Caco-2 (cell line): Measurements from ENCODE around the gene CST5. TPM values are rescaled to one million over a fixed set of nuclear protein-coding genes. Genes with fewer than 3 reads are reported as not detected.

ENCODE experiments used
- BruUV-seq: library from RNA; stranded (reverse); fragments of 400-500 nt; replicated peaks from 2 replicates; lab custom pipeline; 2021; lab: Mats Ljungman, UMichigan
- CTCF ChIA-PET: fragments of 300-600 bp; sonication (Branson Sonifier 250); formaldehyde crosslinking; loops from one replicate; lab custom pipeline; 2022; ENCODE audit warnings: antibody characterized with exemption; lab: Charles Lee
- POLR2A ChIA-PET: fragments of 300-600 bp; sonication (Branson Sonifier 250); formaldehyde crosslinking; loops from one replicate; lab custom pipeline; 2022; ENCODE audit warnings: antibody characterized with exemption; lab: Charles Lee
- DNase-seq, 2 experiments: peaks; one replicate each; pipeline versions ENCODE4 v3.0.0 to v3.0.0-alpha.2; 2020 to 2022
- H3K27me3 ChIP-seq: replicated peaks from 2 replicates; pipeline ENCODE4 v1.6.0; 2011; ENCODE audit warnings: low read length; ENCODE audit not compliant: control insufficient read depth, insufficient read depth
- H3K36me3 ChIP-seq: 2 replicates; pipeline ENCODE4 v1.5.1; 2011; ENCODE audit warnings: low read length; ENCODE audit not compliant: control insufficient read depth, insufficient read depth
- H3K4me1 ChIP-seq: fragments of 250-450 bp; sonication (Bioruptor Pico); 2 replicates; pipeline ENCODE4 v1.5.1; 2020; ENCODE audit warnings: mild to moderate bottlenecking
- H3K4me3 ChIP-seq: 2 replicates; pipeline ENCODE4 v1.5.1; 2011; ENCODE audit warnings: low read depth, mild to moderate bottlenecking, control low read depth, low read length
- H3K9me3 ChIP-seq: fragments of 250-450 bp; sonication (Bioruptor Pico); 2 replicates; pipeline ENCODE4 v1.5.1; 2020; ENCODE audit warnings: mild to moderate bottlenecking, moderate library complexity
- H3K27ac Mint-ChIP-seq: one replicate; pipeline ENCODE4 v1.8.0; 2022; ENCODE audit warnings: mixed read lengths; ENCODE audit not compliant: unreplicated experiment
- H3K27me3 Mint-ChIP-seq: one replicate; pipeline ENCODE4 v1.8.0; 2022; ENCODE audit warnings: mixed read lengths; ENCODE audit not compliant: insufficient read depth, unreplicated experiment
- H3K36me3 Mint-ChIP-seq: one replicate; pipeline ENCODE4 v1.8.0; 2022; ENCODE audit warnings: mild to moderate bottlenecking, mixed read lengths; ENCODE audit not compliant: insufficient read depth, unreplicated experiment
- H3K4me1 Mint-ChIP-seq: one replicate; pipeline ENCODE4 v1.8.0; 2022; ENCODE audit warnings: low read depth, mixed read lengths; ENCODE audit not compliant: unreplicated experiment
- H3K4me3 Mint-ChIP-seq: one replicate; pipeline ENCODE4 v1.8.0; 2022; ENCODE audit warnings: mild to moderate bottlenecking, moderate library complexity, mixed read lengths; ENCODE audit not compliant: unreplicated experiment
- H3K9me3 Mint-ChIP-seq: one replicate; pipeline ENCODE4 v1.8.0; 2022; ENCODE audit warnings: mixed read lengths; ENCODE audit not compliant: unreplicated experiment
- CTCF ChIP-seq, 2 experiments: fragments of 200-600 bp in 1 of 2; IDR thresholded peaks; 1 replicate in 1 of 2; 2 replicates in 1 of 2; pipeline versions ENCODE4 v1.5.1 to v1.8.0; 2011 to 2022; ENCODE audit warnings: antibody characterized with exemption in 1 of 2, control low read depth in 1 of 2, inconsistent platforms in 1 of 2, low read depth in 1 of 2, low read length in 1 of 2, mild to moderate bottlenecking in 1 of 2, moderate library complexity in 1 of 2; ENCODE audit not compliant: insufficient read depth in 1 of 2, severe bottlenecking in 1 of 2, unreplicated experiment in 1 of 2
- intact Hi-C: fragments of 100-400 bp; cut with micrococcal nuclease; formaldehyde crosslinking; loops from one replicate; pipeline ENCODE4 v1.10.0; 2022; ENCODE audit not compliant: unreplicated experiment
- total RNA-seq: library from RNA; stranded (reverse); gene quantifications from 2 replicates; pipeline ENCODE4 v1.2.3, GENCODE V29; 2022

The CST5 gene
- total RNA-seq, 1 experiment from 2014 or later = not detected

- BruUV-seq = no TSS peak
- POLR2A ChIA-PET = interaction anchor here (0.5 kb wide), 1 partner anchor 1321 kb away, joined by 3 read pairs; the partner anchor contains the start of gene PYGB
- no peaks in the 10 kb centered on the region for H3K27me3 ChIP-seq
- no peak overlapping the region for H3K4me3 Mint-ChIP-seq
- no peaks in the 10 kb centered on the region for H3K4me1 Mint-ChIP-seq
- no peaks in the 10 kb centered on the region for H3K36me3 ChIP-seq
- no peaks in the 10 kb centered on the region for H3K36me3 Mint-ChIP-seq
- intact Hi-C loops = loop anchor here (5.0 kb wide), 1 partner anchor 35 kb away; no protein-coding TSS in a partner anchor
- no peak for TF ChIP-seq CTCF (IDR thresholded peaks at IDR 0.05; ENCODE audit: insufficient read depth in 1 of 2, low read depth in 1 of 2, low read length in 1 of 2, severe bottlenecking in 1 of 2, unreplicated experiment in 1 of 2)
- no peak overlapping the region for H3K4me3 ChIP-seq
- peaks cover 17% of the 10 kb centered on the region for H3K9me3 Mint-ChIP-seq
- peaks cover 7% of the 10 kb centered on the region; the same call in 1 of the 2 replicates for H3K4me1 ChIP-seq
- H3K27me3 Mint-ChIP-seq = peaks cover 9% of the 10 kb centered on the region
- CTCF ChIA-PET = no interaction called here
- H3K9me3 ChIP-seq = peaks cover 4% of the 10 kb centered on the region
- DNase-seq = no peak
- no peak overlapping the region for H3K27ac Mint-ChIP-seq
These were observed 47.7 kb upstream of the CST5 start for GRCh38 chr20:23926944-23927872.

GRCh38 chr20:23926526-23926880 lies 47.0 kb upstream of the CST5 start:
- H3K27me3 Mint-ChIP-seq = peaks cover 9% of the 10 kb centered on the region
- no peaks in the 10 kb centered on the region for H3K4me1 Mint-ChIP-seq
- Histone ChIP-seq H3K27me3 (no peaks in the 10 kb centered on the region), H3K4me1 (peaks cover 7% of the 10 kb centered on the region; the same call in 1 of the 2 replicates), H3K4me3 (no peak overlapping the region), H3K36me3 (no peaks in the 10 kb centered on the region), H3K9me3 (peaks cover 4% of the 10 kb centered on the region)
- no TSS peak for BruUV-seq
- intact Hi-C loops = loop anchor here (5.0 kb wide), 1 partner anchor 34 kb away; no protein-coding TSS in a partner anchor
- CTCF ChIA-PET = no interaction called here
- peaks cover 17% of the 10 kb centered on the region for H3K9me3 Mint-ChIP-seq
- no peaks in the 10 kb centered on the region for H3K36me3 Mint-ChIP-seq
- no peak overlapping the region for H3K4me3 Mint-ChIP-seq
- TF ChIP-seq CTCF (IDR thresholded peaks at IDR 0.05; ENCODE audit: insufficient read depth in 1 of 2, low read depth in 1 of 2, low read length in 1 of 2, severe bottlenecking in 1 of 2, unreplicated experiment in 1 of 2) = no peak
- no peak overlapping the region for H3K27ac Mint-ChIP-seq
- POLR2A ChIA-PET = interaction anchor here (0.5 kb wide), 1 partner anchor 1322 kb away, joined by 3 read pairs; the partner anchor contains the start of gene PYGB
- no peak for DNase-seq

GRCh38 chr20:23925789-23926525 lies 46.4 kb upstream of the CST5 start:
- CTCF ChIA-PET = no interaction called here
- Histone ChIP-seq H3K4me1 (peaks cover 7% of the 10 kb centered on the region; the same call in 1 of the 2 replicates), H3K9me3 (peaks cover 4% of the 10 kb centered on the region), H3K4me3 (no peak overlapping the region), H3K27me3 (no peaks in the 10 kb centered on the region), H3K36me3 (no peaks in the 10 kb centered on the region)
- no peak for TF ChIP-seq CTCF (IDR thresholded peaks at IDR 0.05; ENCODE audit: insufficient read depth in 1 of 2, low read depth in 1 of 2, low read length in 1 of 2, severe bottlenecking in 1 of 2, unreplicated experiment in 1 of 2)
- no peak overlapping the region for H3K27ac Mint-ChIP-seq
- POLR2A ChIA-PET = no interaction called here
- peaks cover 16% of the 10 kb centered on the region for H3K9me3 Mint-ChIP-seq
- H3K4me1 Mint-ChIP-seq = no peaks in the 10 kb centered on the region
- intact Hi-C loops = loop anchor here (5.0 kb wide), 1 partner anchor 34 kb away; no protein-coding TSS in a partner anchor
- DNase-seq = no peak
- H3K27me3 Mint-ChIP-seq = peaks cover 9% of the 10 kb centered on the region
- no peaks in the 10 kb centered on the region for H3K36me3 Mint-ChIP-seq
- H3K4me3 Mint-ChIP-seq = no peak overlapping the region
- BruUV-seq = no TSS peak
